Measurements from ENCODE around the gene FAM163B.
"Not testable (repeated sequence)": the region's sequence is repeated elsewhere in the genome, so short reads cannot be mapped to it uniquely, and the experiment has no call there.

The FAM163B gene

DNA sequence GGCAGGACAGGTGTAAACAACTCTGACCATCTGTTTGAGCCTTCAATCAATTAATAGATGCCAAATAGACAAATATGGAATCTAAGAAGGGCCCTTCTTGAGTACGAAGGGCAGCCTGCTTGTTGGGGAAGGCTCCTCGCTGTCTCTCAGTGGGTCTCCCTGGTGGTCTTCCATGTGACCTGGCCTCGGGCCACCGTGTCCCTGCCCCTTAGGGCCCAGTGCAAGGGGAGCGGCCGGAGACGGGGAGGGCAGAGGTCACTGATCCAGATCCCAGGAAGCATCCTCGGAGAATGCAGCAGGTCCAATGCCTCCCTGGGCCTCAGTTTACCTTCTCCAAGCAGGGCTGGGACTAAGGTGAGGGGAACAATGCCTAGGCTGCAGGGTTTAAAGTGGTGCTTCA is 29.5 kb upstream of the FAM163B start:
- DNase-seq, result no peak

DNA sequence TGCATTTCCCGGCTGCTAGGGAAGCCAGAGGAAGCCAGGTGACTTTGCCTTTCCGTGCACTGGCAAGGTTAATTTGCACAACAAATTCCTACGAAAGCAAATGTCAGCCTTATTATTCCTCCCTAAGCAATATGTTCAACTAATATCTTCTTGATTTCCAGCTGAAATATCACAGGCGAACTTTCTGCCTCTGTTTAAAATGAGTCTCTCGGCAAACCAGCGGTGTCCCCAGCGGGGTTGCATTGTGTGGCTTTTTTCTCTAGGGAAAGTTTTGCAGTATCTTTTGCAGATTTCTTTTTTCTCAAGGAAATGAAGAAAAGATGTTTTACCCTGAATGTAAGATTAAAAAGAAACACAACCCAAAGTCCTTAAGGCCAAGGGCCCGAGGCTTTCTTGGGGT is 28.9 kb upstream of the FAM163B start:
- DNase-seq, result no peak

DNA sequence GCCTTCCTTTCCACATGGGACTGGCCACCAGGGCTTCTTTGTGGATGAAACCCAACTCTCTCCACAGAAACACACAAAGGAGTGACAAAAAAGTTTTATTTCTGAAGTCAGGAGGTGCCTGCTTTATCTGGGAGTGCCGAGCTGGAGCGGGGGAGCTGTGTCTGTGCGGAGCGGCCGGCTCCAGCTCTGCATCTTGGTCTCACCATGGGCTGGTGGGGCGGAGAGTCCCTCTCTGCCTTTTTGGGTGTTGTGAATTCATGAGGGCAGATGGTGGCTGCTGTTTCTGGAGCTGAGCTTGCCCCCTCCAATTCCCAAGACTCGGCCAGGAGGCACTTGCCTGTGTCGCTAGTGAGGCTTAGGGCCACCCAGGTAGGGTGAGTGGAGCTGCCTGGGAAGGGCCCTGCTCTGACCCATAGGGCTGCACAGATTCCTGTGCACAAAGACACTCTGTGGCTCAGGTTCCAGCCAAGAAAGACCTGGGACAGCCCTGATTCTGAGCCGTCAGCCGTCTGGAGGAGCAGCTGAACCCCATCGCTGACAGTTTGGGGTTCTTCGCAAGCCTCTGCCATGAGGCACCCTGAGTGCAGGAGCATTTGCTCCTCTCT is 28.4 kb upstream of the FAM163B start:
- no peak for DNase-seq

- no peak for DNase-seq
Observed at GRCh38 chr9:133636902-133637301, 27.7 kb upstream of the FAM163B start.

DNA sequence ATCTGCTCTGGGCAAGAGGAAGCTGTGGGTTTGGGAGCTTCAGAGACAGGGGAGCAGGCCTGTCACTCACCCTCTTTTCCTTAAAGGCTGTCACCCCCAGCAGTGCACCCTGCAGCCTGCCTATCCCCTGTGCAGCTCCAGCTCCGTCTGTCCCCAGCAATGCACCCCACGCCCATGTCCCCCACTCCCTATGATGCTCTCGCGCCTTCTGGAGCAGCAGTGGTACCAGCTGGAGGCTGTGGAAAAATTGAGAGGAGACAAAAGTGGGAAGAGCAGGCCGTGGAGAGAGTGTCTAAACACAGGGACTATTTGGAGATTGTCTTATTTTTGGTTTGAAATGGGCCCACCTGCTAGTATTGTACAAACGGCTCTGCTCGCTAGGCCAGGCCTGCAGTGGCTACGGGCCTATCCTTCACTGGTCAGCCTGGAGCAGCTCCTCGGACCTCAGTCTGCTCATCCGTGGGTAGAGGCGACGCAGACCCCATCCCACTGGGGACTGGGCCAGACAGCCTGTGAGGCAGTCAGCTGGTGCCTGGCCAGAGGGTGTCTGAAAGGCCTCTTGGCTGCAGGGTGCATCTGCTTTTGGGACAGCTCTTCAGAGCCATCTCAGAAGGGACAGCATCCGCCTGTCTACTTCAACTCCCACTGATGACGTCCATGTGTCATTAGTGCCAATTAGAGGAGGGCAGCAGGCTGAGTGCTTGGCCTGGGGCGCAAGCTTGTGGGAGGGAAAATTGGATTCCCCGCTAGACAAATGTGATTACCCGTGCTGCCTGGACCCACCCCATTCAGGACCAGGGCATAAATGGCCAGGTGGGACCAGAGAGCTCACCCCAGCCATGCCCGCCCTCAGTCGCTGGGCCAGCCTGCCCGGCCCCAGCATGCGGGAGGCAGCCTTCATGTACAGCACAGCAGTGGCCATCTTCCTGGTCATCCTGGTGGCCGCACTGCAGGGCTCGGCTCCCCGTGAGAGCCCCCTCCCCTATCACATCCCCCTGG is 26.6 kb upstream of the FAM163B start, which contains the start of gene DBH:
TSS of gene DBH (plus strand) at position 831 of the 999 bp plus-strand sequence. CDS start at position 840, 9 bp downstream.
- no peak for DNase-seq

DNA sequence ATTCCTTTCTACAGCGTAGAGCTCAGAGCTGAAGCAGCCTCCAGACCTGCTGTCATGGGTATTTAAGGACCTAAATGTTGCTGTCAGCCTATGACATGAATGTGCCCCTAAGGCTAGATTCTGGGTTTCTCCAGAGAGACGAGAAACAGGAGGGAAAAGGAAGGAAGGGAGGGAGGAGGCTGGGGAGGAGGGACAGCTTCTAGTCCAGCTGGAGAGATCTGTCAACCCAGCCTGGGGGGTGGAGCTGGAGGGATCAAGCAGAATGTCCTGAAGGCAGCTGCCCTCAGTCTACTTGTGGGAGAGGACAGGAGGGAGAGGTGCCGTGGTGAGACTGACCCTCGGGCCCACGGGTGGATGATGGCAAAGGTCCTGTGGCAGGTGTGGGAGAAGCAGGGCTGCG is 25.9 kb upstream of the FAM163B start:
- no peak for DNase-seq

- no peak for DNase-seq
Observed at GRCh38 chr9:133634081-133634691, 25.0 kb upstream of the FAM163B start.

GRCh38 chr9:133633681-133634080 is 24.5 kb upstream of the FAM163B start:
- DNase-seq, result no peak

GRCh38 chr9:133632806-133633680 is 23.9 kb upstream of the FAM163B start:
- DNase-seq, result no peak

GRCh38 chr9:133631111-133631510 is 21.9 kb upstream of the FAM163B start:
- DNase-seq, result no peak

- no peak for DNase-seq
Observed at GRCh38 chr9:133629221-133630110, 20.3 kb upstream of the FAM163B start.

DNA sequence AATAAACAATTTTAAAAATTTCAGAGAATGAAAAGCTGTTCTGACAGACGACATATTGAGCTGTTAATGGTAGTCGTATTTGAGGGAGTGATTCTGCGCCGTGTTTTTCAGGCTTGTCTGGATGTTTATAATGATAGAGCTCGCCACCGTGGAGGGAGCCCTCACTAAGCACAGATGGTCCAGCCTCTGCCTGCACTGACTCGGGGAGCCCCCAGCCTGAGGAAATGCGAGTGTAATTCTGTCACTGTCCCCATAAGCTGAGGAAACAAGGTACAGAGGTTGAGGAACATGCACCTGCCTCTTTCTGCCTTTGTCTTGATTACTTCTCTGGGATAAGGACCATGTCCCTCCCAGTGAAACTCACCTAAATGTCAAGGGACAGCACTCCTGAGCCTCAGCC is 19.6 kb upstream of the FAM163B start:
- no peak for DNase-seq

- DNase-seq, result no peak
Observed at GRCh38 chr9:133627341-133627740, 18.2 kb upstream of the FAM163B start.

DNA sequence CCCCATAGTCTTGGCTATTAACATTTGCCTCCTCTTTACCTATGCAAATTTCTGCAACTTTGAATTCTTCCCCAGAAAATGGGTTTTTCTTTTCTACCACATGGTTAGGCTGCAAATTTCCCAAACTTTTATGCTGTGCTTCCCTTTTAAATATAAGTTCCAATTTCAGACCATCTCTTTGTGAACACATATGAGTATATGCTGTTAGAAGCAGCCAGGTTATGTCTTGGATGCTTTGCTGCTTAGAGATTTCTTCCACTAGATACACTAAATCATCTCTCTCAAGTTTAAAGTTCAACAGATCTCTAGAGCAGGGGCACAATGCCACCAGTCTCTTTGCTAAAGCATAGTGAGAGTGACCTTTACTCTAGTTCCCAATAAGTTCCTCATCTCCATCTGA is 16.8 kb upstream of the FAM163B start:
- not testable (repeated sequence) for DNase-seq

GRCh38 chr9:133622555-133622954 is 13.4 kb upstream of the FAM163B start:
- DNase-seq, result no peak

- DNase-seq, result no peak
Observed at GRCh38 chr9:133621725-133622267, 12.6 kb upstream of the FAM163B start.

DNA sequence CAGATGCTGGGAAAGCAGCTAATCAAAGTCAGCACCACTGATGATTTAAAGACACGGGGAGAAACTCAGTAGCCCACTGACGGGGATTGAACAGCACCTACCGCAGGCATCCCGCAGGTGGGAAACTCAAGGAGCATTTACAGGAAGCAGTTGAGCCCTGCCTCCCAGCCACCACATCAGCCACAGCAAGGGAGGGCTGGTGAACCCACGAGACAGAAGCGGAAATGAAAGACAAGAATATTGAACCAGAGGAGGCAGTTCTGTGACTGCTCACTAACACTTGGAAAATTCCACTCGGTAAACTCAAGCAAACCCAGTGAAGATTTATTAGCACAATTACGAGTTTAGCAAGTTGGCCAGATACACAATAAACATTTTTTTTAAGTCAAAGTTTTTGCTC is 10.6 kb upstream of the FAM163B start:
- peak; percentile 78 for DNase-seq

DNA sequence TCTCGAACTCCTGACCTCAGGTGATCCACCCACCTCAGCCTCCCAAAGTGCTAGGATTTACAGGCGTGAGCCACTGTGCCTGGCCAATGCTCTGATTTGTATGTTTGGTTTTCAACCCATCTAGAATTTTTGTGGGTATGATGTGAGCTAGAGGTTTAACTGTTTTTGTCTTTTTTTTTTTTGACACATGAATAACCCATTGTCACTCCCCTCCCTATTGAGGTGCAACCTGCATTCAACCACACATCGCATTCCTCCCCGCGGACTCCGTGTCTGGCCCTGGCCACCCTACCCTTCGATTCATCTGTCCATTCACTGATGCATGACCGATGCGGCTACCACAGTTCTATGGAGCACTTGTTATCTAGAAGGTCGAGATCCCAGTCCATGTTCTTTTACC is 9.5 kb upstream of the FAM163B start:
- no peak for DNase-seq

DNA sequence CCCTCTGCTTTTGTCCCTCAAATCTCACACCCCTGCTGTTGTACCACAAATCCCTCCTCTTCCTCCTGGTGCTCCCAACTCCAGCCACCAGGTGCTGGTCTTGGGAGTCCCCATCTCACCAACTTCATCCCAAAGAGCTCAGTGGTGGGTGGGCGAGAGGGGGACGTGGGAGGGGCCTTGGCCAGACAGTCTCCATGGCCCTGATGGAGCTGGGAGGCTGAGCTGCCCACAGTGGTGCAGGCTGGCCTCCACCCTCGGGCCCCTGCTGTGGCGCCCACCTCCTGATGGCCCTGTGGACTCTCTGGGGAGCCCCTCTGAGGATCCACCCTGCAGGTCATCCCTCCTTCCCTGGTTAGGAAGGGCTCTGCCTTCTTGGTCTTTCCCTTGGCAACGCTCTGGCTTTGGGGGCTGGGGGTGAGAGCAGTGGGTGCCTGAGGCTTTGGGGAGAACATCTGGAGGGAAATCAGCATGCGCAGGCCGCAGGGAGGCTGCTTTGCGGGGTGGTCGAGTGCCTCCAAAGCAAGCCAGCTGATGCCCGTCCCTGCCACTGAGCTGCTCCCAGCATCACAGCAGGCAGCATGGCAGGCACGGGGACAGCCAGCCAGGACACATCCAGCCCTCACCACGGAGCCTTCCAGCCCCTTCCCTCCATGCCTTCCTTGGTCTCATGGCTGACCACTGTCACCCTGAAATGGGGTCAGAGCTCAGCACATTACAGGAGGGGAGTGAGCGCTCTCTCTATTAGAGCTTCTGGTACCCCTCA is 7.6 kb upstream of the FAM163B start:
- no peak for DNase-seq

DNA sequence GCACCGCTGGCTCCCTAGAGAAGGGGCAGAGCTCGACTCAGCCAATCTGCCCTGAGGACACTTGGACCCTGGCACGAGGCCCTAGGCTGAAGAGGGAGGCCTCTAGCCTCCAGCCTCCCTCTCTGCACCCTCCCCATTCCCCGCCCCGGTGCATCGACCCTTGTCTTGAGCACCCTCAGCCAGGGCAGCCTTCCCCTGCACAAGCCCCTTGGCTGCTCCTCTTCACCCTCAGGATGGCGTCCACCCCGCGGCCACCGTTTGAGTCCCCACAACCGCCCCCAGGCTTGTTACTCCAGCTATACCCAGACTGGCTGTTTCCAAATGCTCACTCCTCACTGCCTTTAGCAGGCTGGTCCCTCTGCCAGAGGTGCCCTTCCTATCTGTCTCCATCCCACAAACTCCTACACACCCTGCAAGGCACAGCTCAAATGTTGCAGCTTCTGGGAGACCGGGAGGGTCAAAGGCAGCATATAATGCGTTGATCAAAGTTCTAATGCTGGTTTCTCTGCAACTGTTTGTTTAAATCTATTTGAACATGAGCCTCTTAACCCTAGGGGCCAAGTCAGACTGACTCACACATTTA is 6.5 kb upstream of the FAM163B start:
- DNase-seq, result no peak
